ENCODE measurements around the gene CIROP.

The CIROP gene

DNA sequence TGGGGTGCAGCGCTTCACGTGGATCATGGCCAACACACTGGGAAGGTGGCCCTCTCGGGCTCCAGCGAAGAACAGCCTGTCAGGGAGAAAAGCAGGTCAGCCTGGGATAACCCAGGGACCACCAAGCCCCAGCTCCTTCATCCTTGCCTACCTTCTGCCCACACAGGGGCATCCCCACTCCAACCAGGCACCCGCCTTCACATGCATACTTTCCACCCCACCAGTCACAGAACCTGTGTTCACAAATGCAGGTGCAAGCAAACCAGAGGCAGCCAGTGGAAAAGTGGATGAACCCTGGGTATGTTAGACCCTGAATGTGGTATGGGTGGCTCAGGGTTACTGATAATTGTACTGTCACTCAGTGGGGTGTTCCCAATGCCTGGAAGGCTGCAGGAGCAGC is 26.7 kb upstream of the CIROP start:
- no peak for DNase-seq (ENCODE audit: low read depth)

DNA sequence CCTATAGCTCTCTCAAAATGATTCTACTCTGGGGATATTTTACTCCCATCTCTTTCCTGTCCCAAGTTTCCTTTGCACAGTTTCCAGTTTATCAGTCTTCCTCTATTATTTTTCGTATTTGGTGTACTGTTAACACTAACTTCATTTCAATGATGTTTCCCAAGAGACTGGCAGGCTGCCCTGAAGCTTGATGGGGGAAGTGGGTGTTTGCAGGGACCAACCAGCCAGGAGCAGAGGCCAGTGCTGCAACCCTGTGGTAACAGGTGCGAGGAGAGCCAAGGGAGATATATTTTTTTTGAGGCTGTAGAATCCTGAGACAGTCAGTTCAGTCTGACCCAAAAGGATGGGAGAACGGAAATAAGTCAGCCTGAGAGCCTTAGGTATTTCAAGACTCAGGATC is 26.1 kb upstream of the CIROP start:
- no peak for DNase-seq (ENCODE audit: low read depth)

DNA sequence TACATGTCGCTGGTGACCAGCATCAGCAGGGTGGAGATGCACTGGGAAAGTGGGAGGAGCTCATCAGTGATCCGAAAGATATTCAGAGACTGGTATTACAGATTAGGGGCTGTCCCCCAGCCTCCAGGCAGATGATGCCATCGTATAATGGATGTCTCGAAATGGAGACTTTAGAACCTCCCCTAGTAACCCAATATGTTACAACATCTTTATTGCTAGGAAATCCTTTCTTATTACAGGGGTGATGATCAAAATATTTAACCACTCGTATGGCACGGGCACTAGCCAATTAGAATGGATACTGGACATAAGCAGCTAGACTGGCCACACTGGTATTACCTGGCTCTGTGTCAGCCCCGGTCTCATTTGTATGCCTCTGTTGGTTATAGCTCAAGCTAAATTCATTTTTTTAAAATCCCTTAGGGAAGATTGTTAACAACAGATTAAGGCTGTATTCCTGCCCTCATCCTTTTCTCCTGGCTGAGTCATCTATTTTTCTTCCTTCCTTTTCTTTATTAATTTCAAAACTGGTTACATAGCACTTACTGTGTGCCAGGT is 25.0 kb upstream of the CIROP start:
- DNase-seq (ENCODE audit: low read depth): no peak

DNA sequence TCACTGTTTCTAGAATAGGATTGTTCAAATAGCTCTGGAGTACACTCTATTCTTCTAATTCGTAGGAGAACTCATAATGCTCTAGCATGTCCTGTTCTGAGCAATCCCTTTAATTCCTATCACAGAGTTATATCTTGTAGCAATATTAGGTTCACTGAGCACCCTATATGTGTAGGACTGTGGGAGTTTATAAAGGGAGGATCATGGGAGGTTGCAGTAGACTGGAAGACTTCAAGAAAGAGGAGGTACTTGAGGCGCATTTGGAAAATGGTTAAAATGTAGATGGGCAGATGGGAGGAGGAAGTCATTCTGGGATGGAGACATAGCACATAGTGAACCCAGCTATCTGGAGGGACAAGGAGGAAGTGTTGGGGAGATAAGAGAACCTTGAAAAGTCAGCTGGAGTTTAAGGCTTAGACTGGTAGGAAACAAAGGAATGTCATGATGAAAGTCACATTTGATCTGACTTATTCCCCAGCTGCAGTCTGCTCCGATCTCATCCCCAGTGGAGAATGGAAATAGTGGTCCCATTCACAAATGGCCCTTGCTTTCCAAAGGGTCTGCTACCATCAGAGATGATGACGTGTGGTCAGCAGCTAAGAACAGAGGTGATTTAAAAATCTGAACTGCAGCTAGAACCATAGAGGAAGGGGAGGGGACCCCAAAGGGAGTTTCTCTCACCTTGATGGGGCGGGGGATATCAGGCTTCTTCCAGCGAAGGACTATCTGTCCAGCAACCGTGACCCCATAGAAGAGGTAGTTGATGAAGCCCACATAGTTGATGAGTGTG is 24.4 kb upstream of the CIROP start:
- no peak for DNase-seq (ENCODE audit: low read depth)

DNA sequence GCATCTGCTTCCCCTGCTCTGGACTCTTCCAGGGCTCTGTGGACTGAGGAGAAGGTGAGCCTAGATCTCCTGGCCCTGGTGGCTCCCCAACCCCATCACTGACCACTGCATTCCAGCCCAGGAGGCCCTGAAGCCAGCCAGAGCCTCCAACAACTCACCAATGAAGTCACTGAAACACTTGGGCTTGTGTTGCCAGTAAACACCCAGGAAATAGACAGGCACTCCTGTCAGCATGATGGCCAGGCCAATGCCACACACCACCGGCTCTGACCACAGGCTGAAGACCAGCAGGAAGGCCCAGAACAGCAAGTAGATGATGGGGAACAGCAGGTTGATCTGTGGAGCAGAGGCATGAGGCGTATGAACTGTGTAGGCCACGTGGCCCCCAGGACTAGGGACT is 23.1 kb upstream of the CIROP start:
- DNase-seq (ENCODE audit: low read depth): no peak

DNA sequence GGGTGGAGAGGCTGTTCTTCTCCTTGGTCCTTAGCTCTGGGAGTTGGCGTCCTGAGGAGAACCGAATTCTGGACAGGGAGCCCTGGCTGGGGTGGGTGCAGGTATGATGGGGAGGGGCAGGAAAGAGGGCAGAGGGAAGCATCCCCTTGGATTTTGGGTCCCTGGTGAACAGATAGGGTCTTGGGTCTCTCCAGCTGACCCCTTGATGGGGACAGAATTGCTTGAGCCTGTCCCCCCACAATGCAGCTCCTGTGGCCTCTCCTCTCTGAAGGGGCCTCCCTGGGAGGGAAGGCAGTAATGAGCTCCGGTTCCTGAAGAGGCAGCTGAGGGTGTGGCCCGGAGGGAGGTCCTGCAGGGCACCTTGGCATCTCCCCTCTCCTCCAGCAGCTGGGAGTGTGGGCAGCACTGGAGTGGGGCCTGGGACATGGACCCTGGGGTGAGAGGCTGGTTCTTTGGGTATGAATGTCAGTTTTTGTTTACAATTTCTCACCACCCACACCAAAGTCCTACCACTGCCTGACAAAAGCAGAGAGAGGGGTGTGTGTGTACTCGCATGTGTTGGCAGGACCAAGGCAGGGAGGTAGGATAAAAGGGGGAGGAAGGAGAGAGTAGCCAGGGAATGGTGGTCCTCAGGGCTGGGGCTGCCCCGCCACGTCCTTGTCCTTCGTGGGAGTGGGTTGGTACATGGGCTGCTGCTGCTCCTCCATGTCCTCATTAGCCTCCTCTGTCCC is 21.9 kb upstream of the CIROP start:
- DNase-seq (ENCODE audit: low read depth): no peak

DNA sequence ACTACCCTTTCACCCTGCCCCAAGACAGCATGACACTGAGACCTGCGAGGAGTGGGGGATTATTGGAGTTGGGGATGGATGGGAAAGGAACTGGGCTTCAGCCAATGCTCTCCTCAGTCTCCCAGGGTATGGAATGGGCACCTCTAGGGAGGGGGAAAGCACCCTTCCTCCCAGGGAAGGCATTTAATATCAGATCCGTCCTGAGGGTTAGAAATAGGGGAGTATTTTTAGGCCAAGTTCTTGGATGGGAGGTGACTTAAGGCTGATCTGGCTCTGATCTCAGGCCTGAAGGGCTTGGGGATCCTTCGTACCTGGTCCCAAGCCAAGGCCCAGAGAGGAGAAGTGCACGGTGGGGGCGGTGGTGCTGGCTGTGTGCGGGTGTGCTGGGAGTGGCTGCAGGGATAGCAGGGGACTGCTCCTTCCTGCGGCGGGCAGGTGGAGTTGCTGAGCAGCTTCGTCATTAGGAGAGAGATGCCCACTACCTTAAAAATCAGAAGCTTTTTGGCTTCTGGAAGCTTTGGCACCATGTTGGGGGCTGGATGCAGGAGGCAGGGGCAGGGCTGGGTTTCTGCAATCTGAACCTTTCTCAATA is 21.2 kb upstream of the CIROP start:
- DNase-seq (ENCODE audit: low read depth): no peak

DNA sequence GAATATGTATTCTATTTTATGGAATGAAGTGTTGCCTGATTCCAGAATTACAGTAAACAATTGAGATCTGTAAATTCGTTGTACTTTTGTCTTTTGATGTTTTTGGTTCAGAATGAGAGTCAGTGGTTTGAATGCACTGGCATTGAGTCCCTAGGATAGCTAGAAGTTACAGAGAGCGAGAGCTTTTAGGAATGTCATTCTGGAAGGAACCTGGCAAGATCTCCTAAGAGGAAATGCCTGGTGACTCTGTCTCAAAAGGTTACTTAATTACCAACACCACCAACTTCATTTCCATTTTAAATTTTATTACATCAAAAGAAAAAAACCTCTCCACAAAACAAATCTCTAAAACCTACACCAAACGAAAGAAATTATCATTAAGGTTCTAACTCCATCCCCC is 20.2 kb upstream of the CIROP start:
- no peak for DNase-seq (ENCODE audit: low read depth)

DNA sequence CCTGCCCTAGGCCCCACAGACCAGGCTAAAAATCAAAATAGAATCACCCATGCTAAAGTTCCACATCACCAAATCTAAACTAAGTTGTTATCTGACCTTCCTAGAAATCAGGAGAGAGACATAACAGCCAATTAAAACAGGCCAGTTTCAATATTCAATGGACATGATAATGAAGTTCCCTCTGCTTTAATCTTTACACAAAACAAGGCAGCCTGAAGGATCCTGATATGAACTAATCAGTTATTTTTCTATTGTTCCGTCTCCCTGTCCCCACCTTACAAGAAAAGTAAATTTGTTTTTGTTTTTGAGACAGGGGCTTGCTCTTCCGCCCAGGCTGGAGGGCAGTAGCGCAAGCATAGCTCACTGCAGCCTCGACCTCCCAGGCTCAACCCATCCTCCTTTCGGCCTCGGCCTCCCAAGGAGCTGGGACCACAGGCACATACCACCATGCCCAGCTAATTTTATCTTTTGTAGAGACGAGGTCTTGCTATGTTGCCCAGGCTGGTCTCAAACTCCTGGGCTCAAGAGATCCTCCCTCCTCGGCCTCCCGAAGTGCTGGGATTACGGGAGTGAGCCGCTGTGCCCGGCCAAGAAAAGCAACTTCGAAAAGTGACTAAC is 19.7 kb upstream of the CIROP start:
- DNase-seq (ENCODE audit: low read depth): no peak

DNA sequence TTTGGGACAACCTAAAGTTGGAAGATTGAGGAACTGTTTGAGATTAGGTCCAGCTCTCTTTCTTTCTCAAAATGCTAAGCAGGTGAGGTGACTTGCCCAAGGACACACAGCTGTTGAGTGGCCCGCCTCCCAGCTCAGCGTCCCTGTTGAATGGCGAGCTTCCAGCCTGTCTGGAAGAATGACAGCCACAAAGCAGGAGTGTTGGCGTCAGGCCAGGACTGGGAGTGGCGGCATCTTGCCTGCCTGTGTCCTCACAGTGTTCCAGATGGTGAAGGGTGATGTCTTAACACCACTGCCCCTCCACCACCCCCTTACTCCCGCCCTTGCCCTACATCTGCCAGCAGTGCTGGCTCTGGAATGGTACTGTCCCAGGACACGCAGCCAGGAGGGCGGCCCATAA is 18.6 kb upstream of the CIROP start:
- no peak for DNase-seq (ENCODE audit: low read depth)

DNA sequence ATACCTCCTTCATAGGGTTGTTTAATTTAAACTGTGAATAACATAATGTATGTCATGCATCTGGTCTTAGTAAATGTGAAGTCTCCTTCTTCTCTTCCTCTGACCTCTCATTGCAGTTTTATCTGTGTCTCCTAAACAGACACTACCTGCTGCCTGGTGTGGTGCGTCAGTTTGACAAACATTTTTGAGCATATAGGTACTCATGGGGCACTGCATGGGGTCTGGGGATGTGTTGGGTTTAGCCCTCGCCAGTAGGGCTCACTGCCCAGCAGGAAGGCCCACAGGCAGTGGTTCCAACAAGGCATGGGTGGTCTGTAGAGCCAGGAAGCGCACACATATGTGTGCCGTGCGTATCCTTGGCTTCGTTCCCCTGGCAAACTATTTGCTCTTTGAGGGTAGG is 17.3 kb upstream of the CIROP start:
- DNase-seq (ENCODE audit: low read depth): no peak

DNA sequence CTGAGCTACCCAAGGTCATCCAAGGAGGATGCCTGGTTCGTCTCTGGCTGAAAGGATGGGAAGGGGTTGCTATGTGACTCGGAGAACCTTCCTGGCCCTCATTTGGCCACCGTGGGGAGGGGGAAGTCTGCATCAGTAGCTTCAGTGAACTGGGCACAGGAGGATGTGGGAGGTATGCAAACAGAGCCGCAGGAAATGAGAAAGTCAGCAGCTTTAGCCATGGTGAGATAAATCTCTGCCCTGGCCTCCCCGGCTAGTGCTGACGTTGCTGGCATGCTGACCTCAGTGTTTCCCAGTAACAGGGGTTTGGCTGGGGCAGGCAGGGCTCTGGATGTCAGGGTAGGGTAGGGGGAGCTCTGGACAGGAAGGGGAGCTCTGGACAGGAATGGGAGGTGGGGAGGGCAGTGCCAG is 16.6 kb upstream of the CIROP start:
- DNase-seq (ENCODE audit: low read depth): no peak

DNA sequence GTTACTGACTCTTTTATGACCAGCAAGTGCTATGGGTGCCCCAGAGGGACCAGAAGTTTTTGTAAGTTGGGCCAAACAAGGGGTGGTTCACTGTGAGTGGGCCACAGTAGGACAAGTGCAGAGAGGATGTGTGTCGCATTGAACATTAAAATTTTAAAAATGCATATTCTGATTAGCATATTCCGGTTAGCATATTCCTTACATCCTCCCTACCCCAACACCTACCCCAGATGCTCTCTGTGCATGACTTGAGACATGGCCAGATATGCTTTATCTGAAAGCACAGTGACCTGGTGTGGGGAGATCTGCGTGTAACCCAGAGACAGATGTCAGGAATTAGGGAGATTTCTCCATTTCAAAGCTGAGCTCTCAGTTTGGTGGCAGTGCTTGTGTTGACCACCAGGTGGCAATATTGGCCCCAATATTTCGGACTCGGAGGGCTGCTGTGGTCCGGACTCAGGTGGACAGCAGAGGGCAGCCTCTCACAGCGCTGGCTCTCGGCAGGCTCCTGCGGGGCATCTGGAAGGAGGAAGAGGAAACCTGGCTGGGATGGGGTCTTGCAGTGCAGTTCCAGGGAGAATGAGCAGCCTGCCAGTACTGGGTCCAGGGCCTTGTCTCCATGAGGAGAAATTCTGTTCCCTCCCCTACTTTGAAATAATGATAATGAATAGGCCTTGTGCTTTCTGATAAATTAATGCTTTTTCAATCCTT is 15.9 kb upstream of the CIROP start:
- peak; percentile 50 for DNase-seq (ENCODE audit: low read depth)

DNA sequence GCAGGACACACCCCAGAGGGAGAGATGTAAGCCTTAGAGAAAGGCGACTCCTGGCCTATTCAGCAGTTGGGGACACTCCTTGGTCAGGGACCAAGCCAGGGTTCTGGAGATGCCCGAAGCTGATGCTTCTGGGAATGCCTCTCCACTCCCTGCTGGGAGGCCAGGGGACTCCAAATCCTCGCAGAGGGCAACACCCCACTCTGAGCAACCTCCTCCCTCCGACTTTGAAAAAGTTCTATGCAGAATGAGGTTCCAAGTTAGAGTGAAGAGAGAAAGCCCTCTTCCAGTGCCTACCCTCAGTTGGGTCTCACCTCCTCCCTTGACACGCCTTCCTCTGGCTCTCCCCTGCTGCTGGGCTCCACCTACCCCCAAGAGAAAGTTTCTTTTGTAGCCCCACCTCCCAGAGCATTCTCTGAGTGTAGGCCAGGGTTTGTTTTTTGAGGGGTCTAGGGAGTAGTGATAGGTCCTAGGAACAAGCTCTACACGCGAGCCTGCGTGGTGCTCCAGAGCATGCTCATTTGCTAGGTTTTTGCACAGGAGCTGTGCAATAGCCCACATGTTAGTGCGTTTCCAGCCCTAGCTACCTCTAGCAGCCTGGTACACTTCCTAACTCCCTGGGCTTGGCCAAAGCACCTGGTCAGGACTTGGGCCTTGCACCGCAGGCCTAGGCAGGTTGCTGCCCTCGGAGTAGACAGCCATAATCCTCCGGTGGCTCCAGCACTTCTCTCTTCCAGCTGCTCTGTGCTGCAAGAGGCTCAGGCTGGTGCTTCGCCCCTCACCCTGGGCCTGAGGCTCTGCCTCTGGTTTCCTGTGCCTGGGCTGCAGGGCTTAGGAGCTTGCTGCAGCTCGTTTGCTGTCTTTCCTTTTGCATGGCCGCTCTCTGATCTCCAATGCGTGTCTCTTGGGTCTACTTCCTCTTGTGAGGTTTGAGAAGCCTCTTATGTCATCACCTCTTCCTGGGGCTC is 14.9 kb upstream of the CIROP start:
- no peak for DNase-seq (ENCODE audit: low read depth)

DNA sequence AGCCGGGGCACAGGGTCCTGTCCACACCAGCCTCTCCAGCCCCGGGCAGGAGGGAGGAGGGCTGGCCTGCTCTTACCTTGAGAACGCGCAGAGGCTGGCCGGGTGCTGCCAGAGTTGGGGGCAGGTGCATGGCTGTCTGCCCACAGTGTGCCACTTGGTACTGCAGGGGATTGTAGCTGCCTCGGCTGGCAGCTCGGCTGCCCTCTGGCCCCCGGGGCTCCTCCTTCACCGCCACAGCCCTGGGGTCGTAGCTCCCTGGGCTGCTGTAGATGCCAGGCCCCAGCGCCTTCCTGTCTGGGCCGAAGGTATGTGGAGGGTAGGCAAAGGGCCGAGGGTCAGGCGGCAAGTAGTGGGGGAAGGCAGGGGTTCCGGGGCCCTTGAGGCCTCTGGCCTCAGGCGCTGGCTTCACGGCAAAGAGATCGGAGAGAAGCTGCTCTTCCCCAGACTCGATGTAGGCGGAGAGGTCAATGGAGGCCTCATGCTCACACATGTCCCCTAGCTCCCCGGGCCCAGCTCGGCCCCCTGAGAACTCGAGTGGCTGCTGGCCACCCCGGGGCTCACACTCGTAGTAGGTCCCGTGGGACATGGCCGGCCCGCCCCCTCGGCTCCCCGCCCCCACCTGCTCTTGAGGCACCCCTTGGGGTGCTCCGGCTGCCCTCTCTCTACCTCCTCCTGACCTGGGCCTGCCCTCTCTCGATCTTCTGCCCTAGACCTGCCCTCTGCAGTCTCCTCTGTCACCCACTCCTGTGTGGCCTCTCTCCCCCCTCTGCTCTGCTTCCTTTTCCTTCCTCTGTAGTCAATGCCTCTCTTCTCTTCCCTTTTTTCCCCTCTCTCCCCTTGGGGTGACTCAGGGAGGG is 13.9 kb upstream of the CIROP start, which contains the start of gene CEBPE:
Gene CEBPE (minus strand): TSS at position 750 of the 857 bp plus-strand sequence. CDS start 164 bp downstream, at position 586.
- no peak for DNase-seq (ENCODE audit: low read depth)

DNA sequence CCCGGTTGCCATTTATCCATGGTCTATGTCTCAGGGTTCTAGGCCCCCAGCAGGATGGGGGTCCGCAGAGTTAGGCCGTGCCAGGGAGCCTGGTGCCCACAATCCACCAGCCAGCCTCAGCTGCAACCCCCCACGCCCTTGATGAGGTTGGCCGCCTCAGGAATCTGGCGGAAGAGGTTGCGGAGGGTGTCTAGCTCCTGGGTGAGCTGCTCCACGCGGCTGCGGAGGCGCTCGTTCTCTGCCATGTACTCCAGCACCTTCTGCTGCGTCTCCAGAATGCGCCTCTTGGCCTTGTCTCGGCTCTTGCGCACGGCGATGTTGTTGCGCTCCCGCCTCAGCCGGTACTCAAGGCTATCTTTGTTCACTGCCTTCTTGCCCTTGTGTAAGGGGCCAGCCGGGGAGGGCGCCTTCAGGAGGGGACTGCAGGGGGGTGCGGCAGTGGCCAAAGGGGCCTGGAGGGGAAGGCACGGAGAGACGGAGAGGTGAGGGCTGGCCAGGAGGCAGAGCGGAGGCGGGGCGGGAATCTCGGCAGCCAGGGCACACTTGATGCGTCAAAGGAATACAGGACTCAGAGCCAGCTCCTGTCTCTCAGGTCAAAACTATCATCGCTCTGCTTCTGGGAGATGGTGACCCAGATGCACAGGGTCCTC is 12.7 kb upstream of the CIROP start:
- no peak for DNase-seq (ENCODE audit: low read depth)

DNA sequence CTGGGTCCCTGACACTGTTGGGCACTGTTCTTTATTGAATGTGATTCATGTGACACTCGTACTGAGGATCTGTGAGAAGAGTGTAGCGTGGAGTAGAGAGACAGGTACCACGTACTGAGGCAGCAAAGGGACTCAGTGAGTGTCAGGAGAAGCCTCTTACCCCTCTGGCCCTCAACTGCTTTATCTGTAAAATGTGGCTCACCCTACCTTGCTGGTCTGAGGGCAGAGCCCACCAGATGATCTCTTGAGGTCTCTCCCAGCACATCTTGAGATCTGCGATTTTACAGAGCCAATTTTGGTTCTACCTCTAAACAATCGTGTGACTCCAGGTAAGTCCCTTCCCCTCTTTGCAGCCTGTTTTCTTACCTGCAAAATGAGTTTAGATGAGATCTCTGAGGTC is 11.1 kb upstream of the CIROP start:
- DNase-seq (ENCODE audit: low read depth): no peak

DNA sequence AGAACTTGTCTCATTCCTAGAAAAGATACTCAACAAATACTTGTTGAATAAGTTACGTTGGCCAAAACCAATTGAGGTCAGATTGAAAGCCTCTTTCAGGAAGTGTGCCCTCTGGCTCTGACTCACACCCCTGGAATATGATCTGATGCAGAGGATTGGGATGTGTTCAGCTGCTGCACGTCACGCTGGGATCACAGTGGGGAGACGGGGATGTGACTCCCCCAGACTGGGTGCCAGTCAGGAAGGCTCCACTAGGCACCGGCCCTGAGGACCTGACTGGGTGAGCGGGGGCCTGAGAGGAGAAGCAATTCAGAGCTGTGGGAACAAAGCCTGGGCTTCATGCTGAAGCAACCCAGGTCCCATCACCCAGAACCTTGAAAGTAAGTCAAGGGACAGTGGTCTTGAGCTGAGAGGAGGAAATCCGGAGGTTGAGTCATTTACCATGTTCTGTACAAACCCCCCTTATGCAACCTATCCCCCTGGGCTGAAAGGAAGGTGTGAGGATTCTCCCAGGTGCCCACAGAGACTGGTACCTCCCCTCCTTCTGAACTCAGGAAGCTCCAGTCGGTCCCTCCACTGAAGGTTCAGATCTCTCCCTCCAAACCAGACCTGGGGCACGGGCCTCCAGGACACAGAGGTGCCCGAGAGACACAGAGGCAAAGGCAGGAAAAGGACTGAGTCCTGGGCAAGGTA is 10.4 kb upstream of the CIROP start:
- DNase-seq (ENCODE audit: low read depth): no peak

DNA sequence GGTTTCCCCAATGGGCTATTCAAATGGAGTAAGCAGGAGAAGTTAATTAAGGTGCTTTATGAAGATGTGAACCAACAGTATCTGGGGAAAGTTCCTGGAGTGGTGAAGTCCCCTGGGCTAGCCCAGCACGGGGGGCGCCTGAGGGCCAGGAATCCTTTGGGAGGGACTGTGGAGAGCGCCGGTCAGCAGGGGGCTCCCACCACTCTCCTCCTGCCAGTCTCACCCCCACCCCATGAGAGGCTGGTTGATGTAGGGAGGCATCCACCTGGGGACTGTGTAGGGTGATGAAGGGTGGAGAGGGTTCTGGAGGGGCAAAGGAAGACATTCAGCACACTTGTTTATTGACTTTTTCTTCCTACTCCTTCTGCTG is 9.9 kb upstream of the CIROP start:
- no peak for DNase-seq (ENCODE audit: low read depth)

Data from stimulated activated CD8-positive, alpha-beta memory T cell treated with anti-CD3 and anti-CD28 coated beads, Interleukin-15, amount 100 ng/mL, for 1 hour (primary cell).